HG02588 (cell line): ENCODE results near the gene CFAP45.

Source experiments
- ATAC-seq: cut with Tn5 transposase; IDR thresholded peaks from one replicate; pipeline ENCODE4 v1.9.1; 2021; ENCODE audit warnings: mild to moderate bottlenecking, moderate library complexity; ENCODE audit not compliant: unreplicated experiment

The CFAP45 gene

DNA sequence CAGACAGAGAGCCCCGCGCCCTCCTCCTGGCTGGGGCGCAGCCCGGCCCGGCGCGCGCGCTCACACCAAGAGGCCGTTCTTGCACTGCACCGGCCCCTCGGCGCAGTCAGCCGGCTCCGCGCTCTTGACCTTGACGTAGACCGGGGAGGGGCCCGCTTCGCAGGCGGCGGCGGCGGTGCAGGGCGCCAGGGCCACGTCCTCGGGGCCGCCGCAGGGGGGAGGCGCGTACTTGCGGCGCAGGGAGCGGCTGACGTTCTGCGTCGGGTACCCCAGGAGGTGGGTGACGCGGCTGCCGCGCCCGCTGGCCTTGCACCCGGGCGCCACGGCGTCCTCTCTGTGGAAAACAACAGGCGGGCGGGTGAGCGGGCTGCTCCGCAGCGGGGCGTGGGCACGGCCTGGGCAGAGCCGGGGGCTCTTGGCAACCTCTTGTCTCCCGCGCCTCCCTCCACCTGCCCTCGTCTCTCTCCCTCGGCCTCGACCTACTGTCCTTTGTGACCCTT, 45.2 kb downstream of the CFAP45 start:
- peak; percentile 79 for ATAC-seq

- no peak for ATAC-seq
Measured at GRCh38 chr1:159854116-159854692, 45.8 kb downstream of the CFAP45 start.

DNA sequence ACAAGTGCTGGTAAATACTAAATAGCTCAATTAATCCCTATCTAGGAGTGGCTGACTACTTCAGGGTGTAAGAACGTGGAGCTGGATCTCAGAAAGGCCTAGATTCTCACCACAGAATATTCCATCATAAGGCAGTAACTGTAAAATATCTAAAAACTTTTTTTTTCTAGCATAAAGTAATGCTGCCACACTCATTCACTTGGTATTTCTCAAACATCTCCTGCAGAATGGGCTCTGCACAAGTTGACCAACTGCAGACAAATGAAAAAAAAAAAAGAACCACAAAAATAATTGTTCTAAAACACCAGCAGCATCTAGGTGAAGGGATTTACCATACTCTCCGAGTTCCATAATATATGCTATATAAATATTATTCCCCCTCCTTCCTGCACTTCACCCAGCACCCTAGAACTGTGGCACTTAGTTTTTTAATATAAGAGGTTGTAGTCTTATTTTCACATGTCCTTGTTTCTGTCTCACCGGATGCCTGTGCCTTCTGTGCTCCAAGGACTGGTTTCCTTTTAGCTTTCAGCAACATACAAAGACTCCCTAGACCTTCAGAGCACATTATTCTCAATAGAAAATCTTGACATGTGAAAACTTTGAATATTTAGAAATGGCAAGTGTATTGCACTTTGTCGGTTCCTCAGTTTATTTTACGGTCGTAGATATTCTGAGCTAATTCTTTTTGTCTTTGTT, 46.4 kb downstream of the CFAP45 start:
- ATAC-seq: no peak

DNA sequence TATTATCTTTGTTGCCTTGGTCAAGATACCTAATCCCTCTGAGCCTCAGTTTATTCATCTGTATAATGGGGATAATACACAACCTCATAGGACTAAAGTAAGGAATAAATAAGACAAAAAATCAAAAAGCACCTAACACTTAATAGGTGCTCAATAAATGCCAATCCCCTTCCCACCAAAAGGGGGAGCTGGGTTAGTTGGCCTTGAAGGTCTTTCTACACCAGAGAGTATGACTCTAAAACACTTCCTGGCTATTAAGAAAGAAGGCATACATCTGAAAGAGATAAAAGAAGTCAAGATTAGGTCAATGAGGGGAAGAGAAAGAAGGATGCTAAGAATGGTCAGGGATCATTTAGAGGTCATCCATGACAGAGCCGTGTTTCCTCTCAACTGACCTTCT, 48.6 kb downstream of the CFAP45 start:
- ATAC-seq: no peak

- ATAC-seq: no peak
Measured at GRCh38 chr1:159849626-159850366, 50.2 kb downstream of the CFAP45 start.

- ATAC-seq: no peak
Measured at GRCh38 chr1:159848326-159848725, 51.6 kb downstream of the CFAP45 start.

DNA sequence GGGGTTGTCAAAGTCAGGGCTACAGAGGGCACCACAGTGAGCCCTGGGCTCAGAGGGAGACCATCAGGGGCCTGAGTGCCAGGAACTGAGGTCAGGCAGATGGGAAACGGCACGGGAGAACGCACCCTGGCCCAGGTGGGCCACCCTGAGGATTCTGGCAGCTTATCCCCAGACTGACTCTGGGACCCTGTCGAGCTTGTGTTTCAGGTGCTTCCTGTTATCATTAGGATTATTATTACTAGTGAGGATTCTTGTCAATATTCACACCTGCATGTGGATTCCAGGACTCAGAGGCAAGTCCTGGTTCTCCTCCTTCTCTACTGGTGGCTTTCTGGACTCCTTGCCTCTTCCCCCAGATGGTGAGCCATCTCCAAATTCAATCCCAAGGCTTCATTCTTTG, 52.7 kb downstream of the CFAP45 start:
- ATAC-seq: no peak

- no peak for ATAC-seq
Measured at GRCh38 chr1:159845751-159846629, 54.0 kb downstream of the CFAP45 start.

DNA sequence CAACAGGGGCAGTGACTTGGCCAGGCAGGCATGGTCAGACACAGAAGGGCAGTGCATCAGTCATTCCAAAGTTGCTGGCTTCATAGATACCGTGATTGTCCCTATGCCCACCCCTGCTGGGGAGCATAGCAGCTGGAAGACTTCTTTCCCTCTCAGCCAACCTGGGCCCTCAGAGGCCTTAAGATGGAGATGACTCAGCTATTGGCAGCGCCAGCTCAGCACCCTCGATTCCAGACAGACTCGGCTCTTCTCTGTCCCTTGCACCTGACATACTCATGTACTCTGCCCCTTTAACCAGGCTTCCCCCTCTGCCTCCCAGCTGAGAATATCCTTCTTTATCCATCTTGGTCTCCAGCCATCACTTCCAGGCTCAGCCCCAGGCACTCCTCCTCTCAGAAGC, 56.5 kb downstream of the CFAP45 start:
- ATAC-seq: no peak

- ATAC-seq: no peak
Measured at GRCh38 chr1:159841749-159842148, 58.2 kb downstream of the CFAP45 start.

GRCh38 chr1:159839116-159839849, 60.7 kb downstream of the CFAP45 start:
- peak; percentile 69 for ATAC-seq

DNA sequence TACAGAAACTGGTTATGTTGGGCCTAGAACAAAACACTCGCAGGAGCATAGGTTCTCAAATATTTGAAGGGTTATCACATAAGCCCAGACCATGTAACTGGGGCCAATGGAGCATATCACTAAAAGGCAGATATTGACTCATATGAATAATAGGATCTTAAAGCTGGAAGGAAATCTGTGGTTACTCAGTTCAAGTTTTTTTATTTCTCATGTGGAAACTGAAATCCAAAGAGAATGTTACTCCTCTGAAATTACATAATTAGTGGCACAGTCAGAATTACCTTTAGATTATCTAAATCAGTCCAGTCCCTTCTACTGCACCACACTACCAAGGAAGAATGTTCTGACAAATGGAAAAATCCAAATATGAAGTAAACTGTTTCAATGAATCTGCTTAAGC, 61.2 kb downstream of the CFAP45 start:
- peak; percentile 54 for ATAC-seq

GRCh38 chr1:159835862-159836525, 64.0 kb downstream of the CFAP45 start:
- ATAC-seq: no peak

DNA sequence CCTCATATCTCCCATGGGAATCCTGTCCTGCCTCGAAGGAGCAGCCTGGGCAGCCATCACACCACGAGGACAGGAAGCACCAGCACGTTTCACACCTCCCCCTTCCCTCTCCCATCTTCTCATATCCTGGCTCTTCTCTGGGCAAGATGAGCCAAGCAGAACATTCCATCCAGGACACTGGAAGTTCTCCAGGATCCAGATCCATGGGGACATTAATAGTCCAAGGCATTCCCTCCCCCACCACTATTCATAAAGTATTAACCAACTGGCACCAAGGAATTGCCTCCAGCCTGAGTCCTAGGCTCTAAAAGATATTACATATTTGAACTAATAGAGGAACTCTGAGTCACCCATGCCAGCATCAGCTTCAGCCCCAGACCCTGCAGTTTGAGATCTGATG, 64.6 kb downstream of the CFAP45 start:
- ATAC-seq: no peak

- ATAC-seq: no peak
Measured at GRCh38 chr1:159832309-159832708, 67.7 kb downstream of the CFAP45 start.

DNA sequence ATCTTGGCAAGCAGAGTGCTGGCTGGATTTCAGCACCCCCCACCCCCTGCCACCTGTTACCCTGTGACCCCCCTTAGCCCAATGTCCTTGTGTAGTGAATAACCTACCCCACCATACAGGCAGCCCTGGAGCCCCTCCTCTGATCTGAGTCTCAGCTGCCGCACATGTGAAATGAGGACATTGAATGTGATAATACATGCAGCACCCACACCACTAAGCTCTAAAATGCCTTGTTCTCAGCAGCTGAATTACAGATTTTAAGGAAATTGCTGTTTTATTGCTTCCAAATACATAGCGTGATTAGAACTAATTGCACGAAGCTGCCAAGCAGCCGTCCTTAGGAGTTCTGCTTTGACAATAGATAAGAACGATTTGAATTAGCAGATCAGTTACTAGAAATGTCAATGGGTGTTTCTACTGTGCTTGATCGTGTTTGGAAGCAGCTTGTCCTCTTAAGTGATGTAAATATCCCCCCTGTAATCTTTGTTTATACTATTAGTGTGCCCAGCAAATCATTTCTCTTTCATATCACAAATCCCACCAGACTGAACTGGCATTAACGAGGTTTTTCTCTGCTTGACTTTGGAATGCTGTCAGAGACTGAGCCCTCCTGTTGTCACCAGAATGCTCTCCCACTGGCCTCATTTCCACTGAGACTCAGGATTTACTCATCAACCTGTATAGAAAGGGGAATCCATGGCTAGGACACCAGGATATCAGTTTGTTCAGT, 68.4 kb downstream of the CFAP45 start:
- ATAC-seq: no peak

- no peak for ATAC-seq
Measured at GRCh38 chr1:159830722-159831121, 69.2 kb downstream of the CFAP45 start.

DNA sequence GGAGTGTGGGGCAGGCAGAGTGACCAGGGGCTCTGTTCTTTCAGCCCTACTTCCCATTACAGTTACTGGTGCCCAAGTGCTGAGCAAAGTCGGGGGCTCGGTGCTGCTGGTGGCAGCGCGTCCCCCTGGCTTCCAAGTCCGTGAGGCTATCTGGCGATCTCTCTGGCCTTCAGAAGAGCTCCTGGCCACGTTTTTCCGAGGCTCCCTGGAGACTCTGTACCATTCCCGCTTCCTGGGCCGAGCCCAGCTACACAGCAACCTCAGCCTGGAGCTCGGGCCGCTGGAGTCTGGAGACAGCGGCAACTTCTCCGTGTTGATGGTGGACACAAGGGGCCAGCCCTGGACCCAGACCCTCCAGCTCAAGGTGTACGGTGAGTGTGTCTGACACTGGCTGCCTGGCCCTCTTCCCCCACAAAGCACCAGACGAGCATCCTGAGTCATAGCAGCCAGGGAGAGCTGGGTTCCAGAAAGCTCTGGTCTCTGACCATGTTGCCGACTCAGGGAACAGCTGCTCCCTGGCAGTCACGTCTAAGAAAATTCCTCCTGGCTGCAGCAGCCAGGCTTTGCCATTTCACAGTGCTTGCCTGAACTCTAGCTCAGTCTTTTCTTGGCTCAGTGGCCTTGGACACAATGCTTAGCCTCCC, 70.0 kb downstream of the CFAP45 start:
- ATAC-seq: no peak

DNA sequence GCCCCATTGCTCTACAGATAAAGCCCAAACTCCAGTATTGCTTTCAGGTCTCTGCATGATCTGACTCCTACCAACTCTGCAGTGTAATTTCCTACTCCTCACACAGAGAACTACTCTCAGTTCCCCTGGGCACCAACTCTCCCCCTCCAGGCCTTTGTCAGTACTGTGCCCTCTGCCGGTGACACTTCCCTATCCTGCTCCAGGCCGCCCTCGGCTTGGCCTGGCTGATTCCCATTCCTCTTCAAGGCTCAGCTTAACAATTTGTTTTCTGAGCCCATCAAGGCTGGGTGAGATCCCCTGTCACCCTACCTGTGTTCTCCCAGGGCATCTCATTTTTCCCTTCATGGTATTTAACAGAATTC, 70.7 kb downstream of the CFAP45 start:
- ATAC-seq: no peak
